ENCODE results near the gene RAB28.
A peak's percentile ranks its signal among the peaks of the same experiment; 100 is the strongest.

RAB28 gene

GRCh38 chr4:13476152-13476551, 8.0 kb downstream of the RAB28 start:
- no peak for TF ChIP-seq CTCF (IDR thresholded peaks at IDR 0.05; ENCODE audit: low read depth, low read length, missing control alignments)
- no peak for DNase-seq (ENCODE audit: extremely low read depth, low read depth)
- H3K4me3 ChIP-seq (replicated peaks; ENCODE audit: low read depth, low read length): no peak overlapping the region

DNA sequence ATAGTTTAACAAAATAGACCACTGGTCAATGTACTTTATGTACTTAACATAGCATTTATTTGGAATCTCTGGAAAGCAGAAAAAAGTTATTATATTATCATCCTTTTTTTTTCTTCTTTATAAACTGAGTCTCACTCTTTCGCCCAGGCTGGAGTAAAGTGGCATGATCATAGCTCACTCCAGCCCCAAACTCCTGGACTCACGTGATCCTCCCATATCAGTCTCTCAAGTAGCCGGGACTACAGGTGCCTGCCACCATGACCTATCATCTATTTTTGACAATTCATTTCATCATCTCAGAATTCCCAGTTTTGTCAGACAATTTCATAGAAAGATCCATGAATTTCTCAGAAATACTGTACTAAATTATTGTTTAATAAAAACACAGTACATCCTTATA, 12.7 kb downstream of the RAB28 start:
- no peak for DNase-seq (ENCODE audit: extremely low read depth, low read depth)
- H3K4me3 ChIP-seq (replicated peaks; ENCODE audit: low read depth, low read length): no peak overlapping the region
- no peak for TF ChIP-seq CTCF (IDR thresholded peaks at IDR 0.05; ENCODE audit: low read depth, low read length, missing control alignments)

DNA sequence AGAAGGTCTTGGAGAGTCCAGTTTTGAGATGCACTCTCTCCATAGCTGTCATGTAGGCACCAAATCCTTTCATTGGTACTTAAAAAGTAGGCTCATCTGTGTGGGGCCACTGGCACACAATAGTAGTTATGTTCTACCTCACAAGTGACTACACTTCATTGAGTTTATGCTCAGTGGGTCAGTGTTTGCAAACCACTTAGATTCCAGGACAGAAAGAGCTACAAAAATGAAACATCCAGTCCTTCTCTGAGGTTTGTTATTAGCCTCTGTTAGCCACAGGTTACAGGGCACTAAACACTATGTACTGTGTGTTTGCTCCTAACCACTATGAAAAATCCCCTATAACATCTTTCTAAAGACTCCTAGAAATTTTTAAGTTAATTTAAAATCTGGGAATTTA, 13.8 kb downstream of the RAB28 start:
- H3K4me3 ChIP-seq (replicated peaks; ENCODE audit: low read depth, low read length): no peak overlapping the region
- DNase-seq (ENCODE audit: extremely low read depth, low read depth): no peak
- TF ChIP-seq CTCF (IDR thresholded peaks at IDR 0.05; ENCODE audit: low read depth, low read length, missing control alignments): no peak

GRCh38 chr4:13464973-13465372, 19.2 kb downstream of the RAB28 start:
- TF ChIP-seq CTCF (IDR thresholded peaks at IDR 0.05; ENCODE audit: low read depth, low read length, missing control alignments): no peak
- H3K4me3 ChIP-seq (replicated peaks; ENCODE audit: low read depth, low read length): no peak overlapping the region
- no peak for DNase-seq (ENCODE audit: extremely low read depth, low read depth)

GRCh38 chr4:13464543-13464942, 19.6 kb downstream of the RAB28 start:
- TF ChIP-seq CTCF (IDR thresholded peaks at IDR 0.05; ENCODE audit: low read depth, low read length, missing control alignments): no peak
- DNase-seq (ENCODE audit: extremely low read depth, low read depth): no peak
- H3K4me3 ChIP-seq (replicated peaks; ENCODE audit: low read depth, low read length): no peak overlapping the region

- no peak for DNase-seq (ENCODE audit: extremely low read depth, low read depth)
- H3K4me3 ChIP-seq (replicated peaks; ENCODE audit: low read depth, low read length): no peak overlapping the region
- no peak for TF ChIP-seq CTCF (IDR thresholded peaks at IDR 0.05; ENCODE audit: low read depth, low read length, missing control alignments)
Observed at GRCh38 chr4:13461191-13461905, 22.8 kb downstream of the RAB28 start.

- no peak overlapping the region for H3K4me3 ChIP-seq (replicated peaks; ENCODE audit: low read depth, low read length)
- peak; percentile 9 for DNase-seq (ENCODE audit: extremely low read depth, low read depth)
- no peak for TF ChIP-seq CTCF (IDR thresholded peaks at IDR 0.05; ENCODE audit: low read depth, low read length, missing control alignments)
Observed at GRCh38 chr4:13455411-13455810, 28.7 kb downstream of the RAB28 start.
